GM12801 (cell line): ENCODE data around the gene GTF2H4.

ENCODE experiments used
- CTCF ChIP-seq: IDR thresholded peaks from one replicate; pipeline ENCODE4 v1.5.1; 2011; ENCODE audit warnings: control low read depth; ENCODE audit not compliant: insufficient read length; ENCODE audit errors: extremely low read depth

The GTF2H4 gene

GRCh38 chr6:30886897-30887255 is 21.1 kb upstream of the GTF2H4 start:
- TF ChIP-seq CTCF, result no peak

DNA sequence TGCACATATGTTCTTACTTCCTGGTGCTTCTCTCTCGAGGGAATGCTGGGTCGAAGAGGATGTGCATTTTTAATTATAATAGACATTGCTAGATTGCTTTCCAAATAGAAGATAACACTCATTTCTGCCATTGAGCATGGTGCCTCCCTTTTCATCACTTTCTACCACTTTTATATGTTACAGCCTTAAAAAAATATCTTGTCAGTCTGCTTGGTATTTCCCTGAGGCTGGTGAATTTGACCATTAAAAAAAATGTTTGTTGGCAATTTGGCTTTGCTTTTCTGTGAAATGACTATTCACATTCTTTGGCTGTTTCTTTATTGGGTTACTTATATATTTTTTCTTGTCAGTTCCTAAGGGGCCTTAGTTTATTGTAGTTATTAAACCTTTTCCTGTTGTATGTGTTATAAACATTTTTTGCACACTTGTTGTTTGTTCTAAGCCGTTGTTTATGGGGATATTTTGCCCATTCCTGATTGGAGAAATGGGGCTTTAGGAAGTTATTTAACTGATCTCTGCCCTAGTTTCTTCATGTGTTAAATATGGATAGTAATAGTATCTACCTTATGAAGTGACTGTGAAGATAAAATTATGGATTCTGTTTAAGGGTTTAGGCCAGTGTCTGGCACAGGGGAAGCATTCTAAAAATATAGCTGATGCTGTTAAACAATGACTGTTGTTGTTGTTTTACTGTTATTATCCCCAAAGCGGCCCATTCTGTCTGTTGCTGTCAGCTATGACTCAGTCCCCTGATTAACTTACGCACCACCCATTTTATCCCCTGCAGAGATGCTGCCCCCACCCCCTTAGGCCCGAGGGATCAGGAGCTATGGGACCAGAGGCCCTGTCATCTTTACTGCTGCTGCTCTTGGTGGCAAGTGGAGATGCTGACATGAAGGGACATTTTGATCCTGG is 19.8 kb upstream of the GTF2H4 start:
- TF ChIP-seq CTCF, result no peak

DNA sequence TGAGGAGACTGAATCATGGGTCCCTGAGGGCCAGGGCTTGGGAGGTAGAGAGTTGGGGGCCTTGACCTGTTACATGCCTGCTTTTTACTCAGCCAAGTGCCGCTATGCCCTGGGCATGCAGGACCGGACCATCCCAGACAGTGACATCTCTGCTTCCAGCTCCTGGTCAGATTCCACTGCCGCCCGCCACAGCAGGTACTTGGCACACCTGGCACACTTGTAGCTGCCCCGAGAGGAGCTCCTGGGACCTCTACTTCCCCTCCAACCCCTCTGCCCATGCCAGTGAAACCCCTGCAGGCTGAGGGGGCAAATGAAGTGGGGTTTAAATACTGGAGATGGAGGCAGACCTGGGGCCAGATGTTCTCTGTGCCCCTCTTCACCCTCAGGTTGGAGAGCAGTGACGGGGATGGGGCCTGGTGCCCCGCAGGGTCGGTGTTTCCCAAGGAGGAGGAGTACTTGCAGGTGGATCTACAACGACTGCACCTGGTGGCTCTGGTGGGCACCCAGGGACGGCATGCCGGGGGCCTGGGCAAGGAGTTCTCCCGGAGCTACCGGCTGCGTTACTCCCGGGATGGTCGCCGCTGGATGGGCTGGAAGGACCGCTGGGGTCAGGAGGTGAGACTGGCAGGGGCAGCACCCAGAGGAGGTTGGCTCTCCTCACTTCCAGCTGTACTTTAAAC is 19.1 kb upstream of the GTF2H4 start:
- no peak for TF ChIP-seq CTCF

GRCh38 chr6:30889496-30889885 is 18.5 kb upstream of the GTF2H4 start:
- no peak for TF ChIP-seq CTCF

DNA sequence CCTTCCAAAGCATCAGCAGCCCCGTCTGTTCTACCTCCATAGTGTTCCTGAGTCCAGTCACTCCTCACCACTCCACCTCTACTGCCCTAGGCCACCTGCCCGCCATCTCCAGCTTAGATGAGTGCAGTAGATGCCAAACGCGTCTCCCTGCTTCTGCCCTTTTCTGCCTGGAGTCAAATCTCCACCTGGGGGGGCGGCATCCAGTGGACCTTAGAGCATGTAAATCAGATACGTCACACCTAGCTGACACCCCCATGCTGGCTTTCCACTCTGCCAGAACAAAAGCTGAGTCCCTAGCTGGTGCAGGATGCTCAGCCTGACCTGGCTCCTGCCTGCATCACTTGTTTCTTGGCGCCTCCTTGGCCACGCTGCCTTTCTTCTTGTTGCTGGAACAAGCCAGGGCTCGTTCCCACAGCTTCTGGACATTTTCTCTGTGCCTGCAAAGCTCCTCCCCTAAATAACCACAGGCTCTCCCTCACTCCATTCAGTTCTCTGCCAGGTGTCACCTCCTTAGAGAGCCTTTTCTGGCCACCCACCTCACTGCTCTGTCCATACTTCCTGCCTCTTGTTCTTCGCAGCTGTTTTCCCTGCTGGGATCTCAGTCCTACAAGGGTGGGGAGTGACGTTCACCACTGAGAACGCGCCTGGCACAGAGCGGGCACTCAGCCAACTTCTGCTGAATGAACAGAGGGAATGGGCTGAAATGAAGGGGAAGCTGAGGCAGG is 17.9 kb upstream of the GTF2H4 start:
- no peak for TF ChIP-seq CTCF

- no peak for TF ChIP-seq CTCF
These were observed 17.2 kb upstream of the GTF2H4 start for GRCh38 chr6:30890646-30891449.

DNA sequence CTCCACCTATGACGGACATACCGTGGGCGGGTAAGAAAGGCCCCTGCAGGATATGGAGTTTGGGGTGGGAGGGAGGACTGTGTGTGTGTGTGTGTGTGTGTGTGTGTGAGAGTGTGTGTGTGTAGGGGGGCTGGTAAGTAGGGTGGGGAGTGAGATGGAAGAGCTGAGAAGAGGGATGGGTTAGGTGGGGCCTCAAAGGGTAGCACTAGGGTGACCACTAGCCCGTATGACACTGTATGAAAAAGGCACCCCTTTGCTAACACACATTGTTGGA is 16.6 kb upstream of the GTF2H4 start:
- TF ChIP-seq CTCF, result no peak
